Epidermal melanocyte (primary cell): ENCODE measurements around the gene NMNAT3.

Experiments
- DNase-seq: peaks from one replicate; pipeline ENCODE4 v3.0.0; 2011; ENCODE audit warnings: low spot score; ENCODE audit not compliant: insufficient read length

Gene NMNAT3

DNA sequence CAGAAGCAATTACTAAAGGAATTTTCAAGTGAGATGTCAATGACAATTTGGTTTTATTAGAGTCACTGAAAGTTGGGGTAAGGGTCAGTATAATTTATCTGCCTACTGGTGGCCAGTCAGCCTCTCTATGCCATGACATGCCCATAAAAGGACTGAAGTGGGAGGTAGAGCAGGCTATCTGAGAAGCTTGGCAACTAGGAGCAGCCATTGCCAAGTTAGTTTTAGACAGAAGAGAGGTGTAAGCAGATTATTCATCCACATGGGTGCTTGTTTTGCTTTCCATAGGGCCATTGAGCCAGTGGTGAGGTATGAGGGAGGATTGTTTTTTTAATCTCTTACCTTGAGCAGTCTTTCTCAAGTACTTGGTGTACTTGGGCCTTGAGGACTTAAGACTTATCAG, 130.1 kb downstream of the NMNAT3 start:
- no peak for DNase-seq

DNA sequence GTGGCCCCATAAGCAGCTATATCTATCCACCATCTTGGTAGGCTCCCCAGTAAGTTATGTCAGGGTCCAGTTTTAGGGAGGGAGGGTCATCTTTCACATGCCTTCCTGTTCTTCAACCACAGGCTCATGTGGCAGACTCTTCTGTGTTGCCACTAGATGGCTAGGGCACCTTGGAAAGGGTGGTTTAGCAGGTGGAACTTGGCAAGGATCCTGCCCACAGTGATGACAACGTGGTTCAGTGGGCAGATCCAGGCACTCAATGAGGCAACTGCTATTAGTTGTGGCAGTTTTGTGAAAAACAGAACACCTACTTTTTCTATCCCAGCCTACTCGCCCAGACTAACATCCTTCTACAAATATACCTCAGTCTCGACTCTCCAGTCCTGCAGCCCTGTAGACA, 131.0 kb downstream of the NMNAT3 start:
- no peak for DNase-seq

GRCh38 chr3:139541532-139542288, 136.1 kb downstream of the NMNAT3 start:
- DNase-seq = no peak

DNA sequence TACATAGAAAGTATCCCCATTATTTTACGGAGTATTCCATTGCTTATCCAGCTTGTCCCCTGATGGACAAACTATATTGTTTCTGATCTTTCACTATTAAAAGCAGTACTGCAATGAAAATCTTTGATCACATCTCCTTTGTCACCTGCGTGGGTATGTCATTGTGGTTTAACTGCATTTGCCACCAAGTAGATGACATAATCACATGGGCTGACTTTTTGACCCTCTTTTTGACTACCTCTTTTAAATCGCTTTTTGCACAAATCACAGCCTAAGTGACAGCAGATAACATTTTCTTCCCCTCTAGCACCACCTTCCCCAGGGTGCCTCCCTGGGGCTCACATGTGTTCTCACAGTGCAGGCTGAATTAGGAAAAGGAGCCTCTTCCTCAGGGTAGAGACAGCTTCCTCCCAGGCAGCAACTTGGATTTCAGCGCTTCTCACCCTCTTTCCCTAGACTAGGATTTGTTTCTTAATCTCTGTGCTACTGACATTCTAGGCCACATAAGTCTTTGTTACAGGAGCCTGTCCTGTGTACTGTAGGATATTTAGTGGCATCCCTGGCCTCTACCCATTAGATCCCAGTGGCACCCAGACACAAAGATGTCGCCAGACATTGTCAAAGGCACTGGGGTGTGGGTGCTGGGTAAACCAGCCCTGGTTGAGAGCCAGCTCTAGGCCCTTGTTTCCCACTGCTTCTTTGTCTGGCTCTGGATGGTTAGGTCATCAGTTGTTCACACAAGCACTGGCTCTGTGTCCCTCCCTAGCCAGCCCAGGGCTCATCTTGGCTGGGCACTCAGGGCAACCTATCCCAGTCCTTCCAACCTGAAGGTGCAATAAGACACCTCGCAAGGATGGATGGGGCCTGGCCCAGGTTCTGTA, 136.9 kb downstream of the NMNAT3 start:
- no peak for DNase-seq

DNA sequence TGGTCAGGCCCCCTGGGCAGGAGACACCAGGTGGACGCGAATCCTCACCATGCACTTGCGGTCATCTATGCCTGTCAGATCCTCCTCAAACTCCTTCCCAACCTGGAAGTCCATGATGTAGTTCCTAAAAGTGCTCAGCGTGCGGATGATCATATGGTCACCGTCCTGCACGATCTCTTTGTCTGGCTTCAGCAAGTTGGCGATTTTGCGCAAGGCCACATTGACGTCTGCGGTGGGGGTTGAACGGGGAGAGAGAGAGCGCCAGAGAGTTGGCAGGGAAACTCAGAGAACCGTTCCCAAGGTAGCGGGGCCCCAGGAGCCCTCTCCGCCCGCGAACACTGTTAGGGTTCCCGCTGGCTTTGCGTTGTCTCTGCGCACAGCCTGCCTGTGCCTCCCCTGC, 139.0 kb downstream of the NMNAT3 start:
- no peak for DNase-seq

DNA sequence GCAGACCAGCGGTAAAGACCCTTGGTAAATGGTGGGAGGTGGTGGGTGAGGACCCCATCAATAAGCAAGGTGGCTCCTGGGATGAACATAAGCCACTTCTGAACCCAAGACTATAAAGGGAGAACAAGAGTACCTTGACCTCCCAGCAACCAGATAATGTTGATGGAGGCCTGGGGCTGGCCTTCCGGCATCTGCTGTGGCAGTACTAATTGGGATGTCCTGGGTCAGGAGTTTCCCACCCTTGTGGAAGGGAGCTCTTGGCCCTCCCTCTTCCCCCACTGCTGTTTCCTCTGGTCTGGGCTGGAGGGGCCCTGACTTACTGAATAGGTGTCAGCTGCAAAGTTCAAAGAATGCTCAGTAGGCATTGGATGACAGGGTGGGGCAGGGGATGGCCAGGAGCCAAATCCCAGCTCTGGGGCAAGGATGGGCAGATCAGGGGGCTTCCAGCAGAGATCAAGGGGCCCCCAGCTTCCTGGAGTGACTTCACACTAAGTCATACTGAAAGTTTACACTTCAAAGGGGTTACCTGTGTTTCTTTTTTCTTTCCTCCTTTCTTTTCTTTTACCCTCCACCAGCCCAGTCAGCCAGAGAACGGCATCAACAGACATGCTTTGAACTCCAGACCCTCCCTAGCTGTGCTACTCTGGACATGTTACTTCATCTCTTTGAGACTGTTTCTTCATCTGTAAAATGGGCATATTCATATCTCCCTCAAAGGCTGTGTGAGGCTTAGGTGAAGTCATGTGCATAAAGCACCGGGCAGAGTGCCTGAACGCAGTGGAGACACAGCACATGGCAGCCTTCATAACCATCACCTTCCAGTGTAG, 139.8 kb downstream of the NMNAT3 start:
- DNase-seq = no peak

DNA sequence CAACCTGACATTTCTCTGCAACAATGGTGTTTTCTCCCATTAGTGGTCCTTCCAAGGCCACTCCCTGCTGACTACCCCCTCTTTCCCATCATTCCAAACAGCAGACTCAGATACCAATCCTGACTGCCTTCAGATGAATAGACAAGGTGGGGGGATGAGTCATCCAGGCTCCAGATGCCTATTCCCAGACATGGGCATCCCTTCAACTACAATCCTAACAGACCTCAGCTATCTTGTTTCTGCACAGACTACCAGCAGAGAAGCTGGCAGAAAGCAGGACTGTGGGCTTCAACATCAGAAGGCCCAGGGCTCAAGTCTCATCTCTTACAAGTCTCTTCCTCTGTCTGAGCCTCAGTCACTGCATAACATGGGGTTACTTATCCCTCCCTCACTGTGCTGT, 140.4 kb downstream of the NMNAT3 start:
- DNase-seq = no peak

DNA sequence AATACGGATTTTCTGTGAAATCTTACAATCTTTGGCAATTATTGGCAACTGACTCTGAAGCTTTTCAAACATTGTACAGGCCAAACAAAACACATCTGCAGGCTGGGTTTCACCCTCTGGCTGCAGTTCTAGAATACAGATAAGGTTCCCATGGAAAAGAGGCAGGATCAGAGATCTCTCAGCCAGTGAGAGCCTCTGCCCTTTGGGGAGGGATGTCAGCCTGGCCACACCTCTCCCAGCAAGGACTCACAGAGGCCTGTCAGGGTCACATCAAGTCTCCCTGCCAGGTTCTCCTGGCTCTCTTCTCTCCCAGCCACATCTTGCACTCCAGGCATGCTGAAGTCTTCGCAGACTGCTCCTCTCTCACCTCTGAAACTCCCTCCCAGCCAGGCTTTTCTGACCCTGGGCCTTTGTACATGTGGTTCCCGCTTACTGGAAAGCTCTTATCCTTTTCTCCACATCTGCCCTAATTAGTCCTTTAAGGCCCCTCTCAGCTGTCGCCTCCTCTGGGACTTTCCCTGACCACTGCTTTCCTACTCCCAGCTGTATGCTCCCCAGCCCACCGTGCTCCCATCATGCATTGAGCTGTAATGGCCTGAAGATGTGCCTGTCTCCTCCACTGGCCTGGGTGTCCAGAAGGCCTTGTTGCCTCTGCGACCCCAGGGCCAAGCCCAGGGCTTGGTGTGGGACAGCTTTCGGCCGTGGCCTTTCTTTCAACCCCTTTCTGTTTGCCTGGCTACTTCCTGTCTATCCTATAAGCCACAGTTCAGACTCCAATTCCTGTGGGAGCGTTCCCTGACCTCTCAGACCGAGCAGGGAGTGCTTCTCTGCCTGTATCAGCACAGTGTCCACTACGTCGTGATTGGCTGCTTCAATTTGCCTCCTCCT, 142.5 kb downstream of the NMNAT3 start:
- DNase-seq = no peak

- no peak for DNase-seq
These were observed 143.3 kb downstream of the NMNAT3 start for GRCh38 chr3:139534455-139534812.

- DNase-seq = no peak
These were observed 143.9 kb downstream of the NMNAT3 start for GRCh38 chr3:139533781-139534454.

GRCh38 chr3:139532976-139533375, 144.8 kb downstream of the NMNAT3 start:
- no peak for DNase-seq

GRCh38 chr3:139530717-139531116, 147.1 kb downstream of the NMNAT3 start:
- no peak for DNase-seq

GRCh38 chr3:139529662-139530061, 148.1 kb downstream of the NMNAT3 start:
- DNase-seq = no peak

GRCh38 chr3:139528924-139529323, 148.8 kb downstream of the NMNAT3 start:
- no peak for DNase-seq

DNA sequence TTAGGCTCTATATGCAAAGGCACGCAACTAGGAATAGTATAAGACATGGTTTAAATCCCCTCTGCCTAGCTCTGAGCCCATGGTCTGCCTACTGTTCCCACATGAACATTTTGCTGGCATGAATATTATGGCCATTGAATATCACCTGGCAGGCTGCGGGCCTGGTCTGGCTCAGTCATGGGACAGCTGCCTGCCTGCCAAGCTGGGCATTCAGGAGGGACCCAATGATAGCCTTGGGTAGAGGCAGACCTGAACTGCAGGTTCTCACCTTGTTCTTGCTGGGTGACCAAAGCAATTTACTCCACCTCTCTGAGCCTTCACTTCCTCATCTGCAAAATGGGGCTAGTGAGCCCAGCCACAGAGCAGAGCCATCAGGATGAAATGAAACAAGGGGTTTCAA, 149.5 kb downstream of the NMNAT3 start:
- DNase-seq = no peak

DNA sequence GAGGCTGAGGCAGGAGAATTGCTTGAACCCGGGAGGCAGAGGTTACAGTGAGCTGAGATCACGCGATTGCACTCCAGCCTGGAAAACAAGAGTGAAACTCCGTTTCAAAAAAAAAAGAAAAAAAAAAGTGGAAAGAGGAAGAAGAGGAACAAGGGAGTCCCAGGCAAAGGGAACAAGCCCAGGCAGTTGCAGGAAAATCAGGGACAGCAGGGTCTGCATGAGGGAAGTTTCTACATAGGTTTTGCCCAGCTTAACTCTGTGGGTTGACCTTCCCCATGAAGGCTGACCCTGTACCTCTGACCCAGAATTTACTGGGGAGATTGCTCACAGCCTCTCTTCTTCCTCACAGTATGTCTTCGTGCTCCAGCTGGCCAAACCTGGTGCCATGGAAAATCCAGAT, 150.5 kb downstream of the NMNAT3 start:
- no peak for DNase-seq

DNA sequence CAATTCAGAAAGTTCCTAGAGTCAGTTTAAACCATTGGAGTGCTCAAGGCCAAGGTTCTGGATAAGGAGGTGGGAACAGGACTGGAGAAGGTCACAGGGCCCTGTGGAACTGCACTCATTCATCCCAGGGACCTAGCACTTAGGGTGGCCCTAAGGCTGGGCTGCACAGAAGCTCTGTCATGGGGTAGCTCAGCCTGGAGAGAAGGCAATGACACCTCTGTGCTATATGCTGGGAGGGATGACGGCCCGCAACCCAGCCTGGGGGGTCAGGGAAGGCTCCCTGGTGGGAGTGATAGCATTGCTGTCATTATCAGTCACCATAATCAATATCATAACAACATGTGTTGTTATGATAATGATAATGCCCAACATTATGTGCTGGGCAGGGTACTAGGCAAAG, 151.6 kb downstream of the NMNAT3 start:
- DNase-seq = no peak

GRCh38 chr3:139524841-139525636, 152.7 kb downstream of the NMNAT3 start:
- DNase-seq = no peak

- DNase-seq = no peak
These were observed 154.1 kb downstream of the NMNAT3 start for GRCh38 chr3:139523718-139524117.

DNA sequence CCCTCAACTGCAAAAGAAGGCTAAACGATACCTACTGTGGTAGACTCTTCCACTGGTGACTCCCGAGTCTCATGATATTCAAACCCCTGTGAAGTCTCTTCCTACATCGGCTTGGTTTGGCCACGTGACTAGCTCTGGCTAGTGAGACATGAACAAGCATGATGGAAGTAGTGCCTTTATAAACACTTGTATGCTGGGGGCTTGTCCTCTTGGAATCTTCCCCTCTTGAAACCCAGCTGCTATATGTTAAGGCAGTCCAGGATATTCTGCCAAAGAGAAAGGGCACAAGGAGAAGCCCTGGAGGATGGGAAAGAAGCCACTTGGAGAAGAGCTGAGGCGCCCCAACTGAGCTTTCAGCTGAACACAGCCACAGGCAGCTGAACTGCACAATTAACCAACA, 154.6 kb downstream of the NMNAT3 start:
- DNase-seq = no peak
